Myocyte (in vitro differentiated cells): Measurements from ENCODE around the gene PTPRE. TPM values are rescaled to one million over a fixed set of nuclear protein-coding genes. Genes with fewer than 3 reads are reported as not detected.
"Not testable (repeated sequence)": the region's sequence is repeated elsewhere in the genome, so short reads cannot be mapped to it uniquely, and the experiment has no call there.

Experiments used
- DNase-seq: peaks from one replicate; pipeline ENCODE4 v3.0.0-alpha.2; 2012; ENCODE audit warnings: low read depth
- total RNA-seq: library from RNA; depleted of rRNA; stranded (reverse); fragments of >200 nt; gene quantifications from 2 replicates; pipeline ENCODE4 v1.2.3, GENCODE V29; 2014

The PTPRE gene
- total RNA-seq, 1 donor from 2014 or later: 5.5 TPM

DNA sequence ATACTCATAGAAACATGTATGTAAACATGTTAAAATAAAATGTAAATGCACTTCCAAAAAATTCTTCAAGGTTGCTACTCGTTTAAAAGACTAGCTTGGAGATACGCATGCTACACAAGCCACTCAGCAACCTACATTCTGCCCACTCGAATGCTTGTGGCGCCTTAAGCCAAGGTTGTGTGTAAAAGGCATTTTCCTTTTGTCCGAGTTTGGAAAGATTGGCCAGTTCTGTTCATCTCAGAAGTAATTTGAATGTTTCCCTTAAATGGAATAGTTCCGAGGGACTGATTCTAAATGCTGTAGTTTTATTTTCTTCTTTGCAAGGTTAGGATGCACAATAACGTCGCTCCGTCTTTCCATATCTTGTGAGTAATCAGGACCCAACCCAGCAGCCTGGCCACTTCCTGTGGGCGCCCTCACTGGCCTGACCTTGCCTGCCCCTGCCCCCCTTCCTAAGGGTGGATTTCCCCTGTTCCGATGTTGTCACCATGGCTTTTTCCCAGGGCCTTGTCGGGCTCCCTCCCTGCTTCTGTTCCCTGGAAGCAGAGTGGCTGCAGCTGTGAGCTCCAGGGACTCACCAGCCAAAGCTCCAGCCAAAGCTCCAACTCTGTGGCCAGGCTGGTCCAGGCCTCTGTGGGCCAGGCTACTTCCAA, 70.6 kb downstream of the PTPRE start:
- DNase-seq: peak; percentile 95

DNA sequence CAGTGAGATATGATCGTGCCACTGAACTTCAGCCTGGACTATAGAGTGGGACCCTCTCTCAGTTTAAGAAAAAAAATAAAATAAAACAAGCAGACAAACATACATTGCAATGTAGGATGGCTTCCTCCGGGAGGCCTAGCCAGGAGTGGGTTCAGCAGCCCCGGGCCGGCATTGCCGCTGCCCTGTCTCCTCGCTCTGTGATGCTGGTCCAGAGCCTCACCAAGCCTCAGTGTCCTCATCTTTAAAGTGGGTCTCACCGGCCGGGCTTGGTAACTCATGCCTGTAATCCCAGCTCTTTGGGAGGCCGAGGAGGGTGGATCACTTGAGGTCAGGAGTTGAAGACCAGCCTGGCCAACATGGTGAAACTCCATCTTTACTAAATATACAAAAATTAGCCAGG, 71.6 kb downstream of the PTPRE start:
- DNase-seq: no peak

DNA sequence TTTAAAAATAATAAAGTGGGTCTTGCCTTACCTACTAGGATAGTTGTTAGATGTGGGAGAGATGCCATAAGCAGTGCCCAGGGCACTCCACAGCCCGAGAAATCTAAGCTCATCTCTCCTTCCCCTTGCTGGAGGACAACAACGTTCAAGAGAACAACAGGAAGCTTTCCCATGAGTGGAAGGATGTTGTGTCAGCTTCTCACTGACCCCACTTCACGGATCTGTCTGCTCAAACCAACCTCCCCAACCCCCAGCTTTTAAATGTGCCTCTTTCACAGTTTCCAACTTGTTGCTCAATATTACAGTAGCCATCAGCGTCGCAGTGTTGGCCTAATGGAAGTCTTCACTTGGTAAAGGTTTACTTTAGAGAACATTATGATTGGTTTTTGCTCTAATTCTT, 72.1 kb downstream of the PTPRE start:
- DNase-seq: no peak

DNA sequence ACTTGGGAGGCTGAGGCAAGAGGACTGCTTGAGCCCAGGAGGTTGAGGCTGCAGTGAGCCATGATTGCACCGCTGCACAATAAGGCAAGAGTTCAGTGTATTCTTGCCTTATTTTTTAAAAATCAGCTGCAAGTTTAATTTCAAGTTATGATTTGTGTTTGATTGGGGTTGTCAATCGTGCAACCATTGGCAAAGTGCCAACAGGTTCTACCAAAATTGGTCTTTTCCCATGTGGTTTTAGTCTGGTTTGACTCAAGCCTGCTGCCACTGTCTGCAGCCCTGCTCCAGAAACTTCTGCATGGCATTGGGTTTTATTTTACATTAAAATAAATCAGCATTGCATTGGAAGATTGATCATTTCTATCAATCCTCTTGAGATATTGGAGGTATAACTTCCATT, 72.7 kb downstream of the PTPRE start:
- no peak for DNase-seq

DNA sequence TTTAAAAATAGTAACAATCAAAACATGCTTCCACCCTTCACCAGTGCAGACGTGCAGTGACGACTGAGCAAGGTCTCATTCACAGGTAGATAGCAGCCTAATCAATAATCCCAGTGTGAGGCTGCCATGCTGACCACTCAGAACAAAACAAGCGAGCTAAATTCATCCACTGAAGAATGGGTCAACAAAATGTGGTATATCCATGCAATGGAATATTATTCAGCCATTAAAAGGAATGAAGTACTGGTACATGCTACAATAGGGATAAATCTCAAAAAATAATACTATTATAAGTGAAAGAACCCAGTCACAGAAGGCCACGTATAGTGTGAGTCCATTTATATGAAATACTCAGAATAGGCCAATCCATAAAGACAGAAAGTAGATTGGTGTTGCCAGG, 74.0 kb downstream of the PTPRE start:
- no peak for DNase-seq

DNA sequence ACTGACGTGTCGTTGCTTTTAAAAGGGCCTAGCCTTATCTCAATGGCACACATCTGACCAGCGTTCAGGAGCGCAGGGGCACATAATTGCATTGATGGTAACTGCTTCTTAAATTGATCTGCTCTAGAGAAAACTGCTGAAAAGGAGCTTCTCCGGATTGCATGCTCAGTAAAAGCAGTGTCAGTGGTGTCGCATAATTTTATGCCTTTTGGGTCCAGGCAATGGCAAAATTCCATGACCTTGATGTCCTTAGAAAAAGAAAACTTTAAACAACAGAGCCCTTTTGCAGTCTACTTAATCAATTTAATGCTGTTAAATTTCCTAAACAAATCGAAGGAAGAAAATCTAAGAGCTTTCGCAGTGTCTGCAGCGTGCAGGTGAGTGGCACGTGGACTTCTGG, 75.7 kb downstream of the PTPRE start:
- DNase-seq: no peak

DNA sequence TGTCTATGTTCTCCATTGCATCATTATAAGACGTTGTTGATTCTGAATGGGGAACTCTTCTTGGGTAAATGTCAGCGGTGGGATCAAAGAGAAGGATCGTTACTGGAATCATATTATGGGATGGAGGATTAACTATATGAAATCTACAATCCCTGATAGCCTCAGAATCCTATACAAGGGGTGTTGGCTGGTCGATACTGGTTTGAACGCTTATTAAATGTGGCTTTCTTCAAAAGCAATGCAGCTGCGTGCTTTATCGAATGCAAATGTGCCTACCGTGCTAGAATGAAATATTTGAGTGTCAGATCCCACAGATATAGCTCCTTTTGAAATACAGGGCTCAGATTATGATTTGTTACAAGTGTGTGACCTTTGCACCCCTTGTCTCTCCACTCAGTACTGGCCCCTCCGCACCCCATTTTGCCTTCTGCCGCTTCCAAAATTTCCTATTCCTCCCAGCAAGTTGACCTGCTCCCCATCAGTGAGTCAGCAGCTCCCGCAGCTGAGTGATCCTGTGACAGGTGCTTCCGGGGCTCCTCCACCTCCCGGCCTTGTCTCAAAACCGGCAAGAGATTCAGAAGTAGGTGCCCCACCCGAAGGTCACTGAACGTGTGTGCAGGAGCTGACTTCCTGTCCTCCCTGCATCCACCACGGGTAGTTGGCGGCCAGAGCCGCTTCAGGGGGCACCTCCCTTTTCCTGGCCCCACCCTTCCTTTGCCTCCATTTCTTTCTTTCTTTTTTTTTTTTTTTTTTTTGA, 76.6 kb downstream of the PTPRE start:
- DNase-seq: no peak

DNA sequence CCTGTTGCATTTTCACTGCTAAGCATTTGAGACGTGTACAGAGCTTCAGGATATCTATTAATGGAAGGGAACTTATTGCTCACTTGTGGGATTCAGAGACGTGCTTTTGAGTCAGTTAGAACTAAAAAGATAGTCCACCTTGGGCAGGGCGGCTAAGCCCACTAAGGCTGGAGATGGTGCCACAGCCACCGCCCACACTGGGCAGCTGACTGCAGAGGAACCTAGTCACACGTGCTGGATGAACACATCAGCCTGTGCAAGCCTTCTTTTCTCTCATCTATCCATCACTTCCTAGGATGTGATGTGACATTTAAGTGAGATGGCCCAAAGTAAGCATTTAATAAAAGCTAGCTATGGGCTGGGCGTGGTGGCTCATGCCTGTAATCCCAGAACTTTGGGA, 78.0 kb downstream of the PTPRE start:
- DNase-seq: no peak

DNA sequence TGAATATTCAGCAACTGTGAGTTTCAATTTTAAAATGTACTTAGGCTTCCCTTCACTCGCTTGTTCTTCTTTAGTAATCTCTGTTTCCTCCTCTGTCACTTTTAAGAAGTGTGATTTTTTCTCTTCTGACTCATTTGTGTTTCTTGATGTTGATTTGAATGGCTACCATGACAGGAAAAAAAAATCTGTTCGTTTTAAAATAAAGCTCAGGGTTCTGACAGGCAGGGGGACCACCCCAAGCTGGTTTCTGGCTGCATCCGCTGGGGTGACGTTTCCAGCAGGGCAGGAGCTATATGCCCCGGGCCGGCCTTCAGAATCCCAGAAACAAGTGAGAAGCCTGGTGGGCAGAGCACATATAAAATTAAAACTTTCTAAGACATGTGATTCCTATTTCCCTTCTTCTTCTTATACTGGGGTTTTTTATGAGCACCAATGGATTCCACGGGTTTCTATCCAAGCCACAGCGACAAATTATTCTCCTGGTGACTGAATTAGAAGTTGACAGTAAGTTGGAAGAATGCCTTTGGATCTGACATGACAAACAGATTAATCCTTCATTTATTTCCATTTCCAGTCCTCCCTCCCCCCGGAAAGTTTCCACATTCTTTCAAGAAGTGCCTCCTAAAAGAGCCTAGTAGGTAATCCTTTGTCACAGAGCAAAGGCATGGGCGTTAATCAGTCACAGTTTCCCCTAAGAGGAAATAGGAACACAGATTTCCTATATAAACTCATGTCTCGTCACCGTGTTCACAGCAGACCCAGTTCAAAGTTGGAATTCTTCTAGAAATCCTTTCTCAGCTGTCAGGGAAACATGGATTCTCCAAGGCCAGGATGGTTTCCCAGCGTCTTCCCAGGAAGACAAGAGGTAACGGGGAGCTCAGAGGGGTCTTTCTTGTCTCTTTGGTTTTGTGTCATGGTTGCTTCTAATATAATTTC, 79.9 kb downstream of the PTPRE start:
- no peak for DNase-seq

DNA sequence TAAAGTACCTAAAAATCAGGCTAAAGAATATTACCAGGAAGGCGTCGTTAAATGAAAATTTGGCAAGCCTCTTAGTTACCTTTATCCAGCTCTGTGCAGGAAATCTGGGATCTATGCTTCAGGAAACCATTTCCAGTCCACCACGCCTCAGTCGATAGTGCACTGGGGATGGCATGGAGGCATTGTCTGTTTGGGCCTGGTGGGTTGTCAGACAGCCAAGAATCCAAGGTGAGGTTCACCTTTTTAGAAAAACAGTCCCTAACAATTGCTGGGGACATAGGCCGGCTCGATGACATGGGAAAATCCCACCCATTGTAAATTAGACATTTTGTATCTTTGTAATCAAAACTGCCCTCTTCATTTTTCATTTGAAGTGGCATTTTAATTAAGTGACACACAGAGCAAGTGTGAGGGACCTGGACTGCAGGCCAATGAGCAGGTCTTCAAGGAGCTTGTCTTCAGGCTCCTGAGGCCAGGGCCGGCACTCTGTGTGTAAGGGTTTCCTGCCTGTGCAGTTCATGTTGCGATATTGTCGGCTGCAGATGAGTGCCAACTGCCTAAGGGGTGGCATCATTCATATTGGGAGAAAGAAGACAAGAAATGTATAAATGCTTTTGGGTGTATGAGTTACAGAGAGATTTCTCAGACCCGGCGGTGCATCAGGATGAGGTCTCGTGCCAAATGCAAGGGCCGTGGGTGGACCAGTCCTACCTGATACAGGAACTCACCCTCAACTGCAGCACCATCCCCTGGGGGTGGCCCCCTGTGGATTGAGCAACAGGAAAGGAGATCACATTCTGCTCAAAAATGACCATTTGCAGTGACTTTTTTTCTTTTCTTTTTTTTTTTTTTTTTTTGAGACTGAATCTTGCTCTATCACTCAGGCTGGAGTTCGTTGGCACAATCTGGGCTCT, 80.8 kb downstream of the PTPRE start:
- DNase-seq: no peak

DNA sequence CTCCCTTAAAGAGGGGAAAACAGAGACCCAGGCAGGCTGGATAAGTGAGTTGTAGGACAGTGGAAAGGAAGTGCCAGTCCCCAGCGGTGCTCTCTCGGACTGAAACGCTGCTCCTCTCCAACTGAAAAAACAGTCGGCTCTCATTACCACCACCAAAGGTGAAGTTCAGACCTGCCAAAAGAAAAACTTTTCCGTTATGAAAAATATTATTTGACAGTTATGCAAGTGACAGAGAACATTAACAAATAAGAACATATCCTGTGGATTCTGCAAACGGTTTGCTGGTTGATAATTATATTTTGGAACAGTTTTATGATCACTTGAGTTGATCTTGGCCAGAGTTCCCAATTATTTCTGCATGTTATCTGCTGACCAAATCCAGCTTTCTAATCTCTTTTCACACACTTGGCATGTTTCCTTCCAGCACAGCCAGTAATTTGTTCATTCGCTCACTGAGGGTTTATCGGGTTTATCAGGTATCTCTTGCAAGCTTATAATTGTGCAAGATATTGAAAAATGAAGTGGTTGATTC, 82.6 kb downstream of the PTPRE start:
- no peak for DNase-seq

DNA sequence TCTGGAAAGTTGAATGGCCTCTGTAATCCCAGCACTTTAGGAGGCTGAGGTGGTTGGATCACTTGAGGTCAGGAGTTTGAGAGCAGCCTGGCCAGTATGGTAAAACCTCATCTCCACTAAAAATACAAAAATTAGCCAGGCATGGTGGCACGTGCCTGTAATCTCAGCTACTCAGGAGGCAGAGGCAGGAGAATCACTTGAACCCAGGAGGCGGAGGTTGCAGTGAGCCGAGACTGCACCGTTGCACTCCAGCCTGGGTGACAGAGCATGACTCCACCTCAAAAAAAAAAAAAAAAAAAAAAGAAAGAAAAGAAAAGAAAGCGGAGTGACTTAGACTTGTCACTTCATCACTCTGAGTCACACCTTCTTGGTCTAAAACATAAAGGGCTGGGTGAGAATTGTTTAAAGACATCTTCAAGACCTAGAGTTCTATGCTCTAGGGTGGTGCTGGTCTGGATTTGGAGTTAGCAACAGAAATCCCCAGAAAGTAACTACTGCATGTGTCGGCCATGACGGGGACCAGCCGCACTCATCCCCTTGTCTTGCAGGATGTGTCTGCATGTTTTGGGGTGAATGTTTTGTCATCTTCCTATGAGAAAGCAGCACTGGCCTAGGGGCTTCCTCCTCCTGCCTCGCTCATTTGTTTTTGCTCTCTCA, 83.4 kb downstream of the PTPRE start:
- not testable (repeated sequence) for DNase-seq

DNA sequence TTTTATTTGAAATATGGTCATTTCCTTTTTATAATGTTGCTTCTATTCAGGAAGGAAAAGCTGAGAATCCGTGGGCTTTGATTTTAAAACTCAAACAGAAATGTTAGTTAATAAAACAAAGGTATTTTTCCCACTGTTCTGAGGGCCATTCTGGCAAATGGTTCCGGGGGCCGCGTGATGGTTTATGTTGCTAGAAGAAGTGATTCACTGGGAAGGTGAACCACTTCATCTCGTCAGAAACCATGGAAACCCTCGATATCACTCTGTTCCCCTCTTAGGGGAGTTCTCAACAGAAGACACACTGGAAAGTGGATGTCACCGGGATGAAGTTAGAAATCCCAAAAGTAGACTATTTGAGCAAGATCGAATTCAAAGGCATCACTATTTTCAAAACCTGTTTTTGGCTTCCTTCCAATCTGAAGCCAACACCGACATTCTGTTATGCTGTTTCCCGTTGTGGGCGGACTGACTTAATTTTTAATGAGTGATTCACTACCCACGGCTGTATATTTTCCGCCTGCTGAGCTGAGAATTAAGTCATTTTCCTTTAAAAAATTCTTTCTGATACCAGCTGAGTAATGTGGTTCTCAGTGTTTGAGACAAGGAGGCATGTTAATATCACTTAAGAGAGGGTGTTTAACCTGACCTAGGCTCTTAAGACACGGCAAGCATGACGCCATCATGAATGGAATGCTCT, 84.1 kb downstream of the PTPRE start:
- DNase-seq: peak; percentile 70

DNA sequence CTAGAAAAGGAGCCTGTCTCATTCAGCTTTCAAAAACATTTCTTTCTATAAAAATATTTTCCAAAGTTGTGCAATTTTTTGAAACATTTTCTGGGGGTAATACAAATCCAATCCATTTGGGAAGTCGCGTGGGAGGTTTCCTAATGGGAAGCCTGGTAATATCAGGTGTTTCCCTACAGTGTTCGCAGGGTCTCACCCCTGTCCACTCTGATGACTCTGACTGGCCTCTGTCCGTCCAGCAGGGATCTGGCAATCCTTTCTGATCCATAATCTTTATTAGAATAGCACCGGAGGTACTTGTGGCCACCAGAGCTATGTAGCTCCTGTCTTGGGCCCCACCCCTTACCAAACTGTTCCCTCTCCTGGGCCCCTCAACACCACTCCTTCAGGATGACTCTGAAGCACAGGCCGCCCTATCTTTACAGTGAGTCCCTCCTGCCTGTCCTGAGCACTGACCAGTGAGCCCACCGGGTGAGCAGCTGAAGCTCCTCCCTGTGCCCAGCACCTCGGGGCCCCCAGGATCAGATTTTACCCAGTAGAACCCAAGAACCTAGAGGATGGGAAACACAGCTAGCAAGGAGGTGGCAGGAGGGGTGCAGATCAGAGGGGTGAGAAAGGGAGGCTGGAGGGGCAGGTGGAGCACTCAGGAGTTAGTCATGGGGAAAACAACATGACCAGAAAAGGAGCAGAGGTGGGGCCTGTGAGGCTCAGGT, 84.8 kb downstream of the PTPRE start:
- no peak for DNase-seq

DNA sequence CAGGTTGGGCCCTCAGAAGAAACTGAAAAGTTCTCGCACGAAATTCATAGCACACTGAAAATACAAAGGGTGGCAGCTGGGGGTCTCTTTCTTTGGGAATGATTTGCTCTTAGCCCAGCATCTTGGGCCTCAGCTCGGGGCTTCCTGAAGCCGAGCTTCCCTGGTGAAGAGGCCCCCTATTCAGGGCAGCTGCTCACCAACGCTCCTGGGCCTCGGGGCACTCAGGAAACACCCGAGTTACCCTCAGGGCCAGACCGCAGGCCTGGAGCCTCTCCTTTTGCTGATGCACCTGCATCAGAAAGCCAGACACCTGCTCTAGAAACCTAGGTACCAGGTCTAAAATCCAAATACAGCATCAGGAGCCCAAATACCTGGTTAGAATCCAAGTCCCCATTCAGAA, 85.5 kb downstream of the PTPRE start:
- DNase-seq: no peak

DNA sequence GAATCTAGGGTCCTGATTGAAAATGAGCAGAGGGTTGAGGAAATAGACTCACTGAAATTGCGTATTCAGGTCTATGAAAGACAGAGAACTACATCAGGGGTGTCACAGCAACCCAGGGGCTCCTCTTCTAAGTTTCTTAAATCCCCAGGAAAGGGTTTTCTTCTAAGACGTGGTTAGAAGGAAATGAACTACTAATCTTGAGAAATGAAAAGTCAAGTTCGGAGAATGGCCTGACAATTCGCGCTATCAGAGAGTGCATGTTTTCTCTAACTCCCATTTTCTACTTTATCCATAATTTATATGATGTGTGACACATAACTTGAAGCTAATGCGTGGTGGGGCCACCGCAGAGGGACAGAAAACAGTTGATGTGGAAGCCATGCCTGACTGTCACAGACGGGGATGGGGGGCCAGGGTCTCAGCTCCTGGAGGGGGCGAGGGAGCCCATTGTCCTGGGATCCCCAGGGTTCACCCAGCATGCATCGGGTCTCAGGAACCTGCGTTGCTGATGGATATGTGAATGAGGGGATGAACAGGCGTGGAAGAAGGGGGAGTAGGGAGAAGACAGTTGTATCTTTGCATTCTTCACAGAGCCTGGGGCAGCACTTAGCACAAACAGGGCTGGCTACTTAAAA, 86.3 kb downstream of the PTPRE start:
- no peak for DNase-seq

DNA sequence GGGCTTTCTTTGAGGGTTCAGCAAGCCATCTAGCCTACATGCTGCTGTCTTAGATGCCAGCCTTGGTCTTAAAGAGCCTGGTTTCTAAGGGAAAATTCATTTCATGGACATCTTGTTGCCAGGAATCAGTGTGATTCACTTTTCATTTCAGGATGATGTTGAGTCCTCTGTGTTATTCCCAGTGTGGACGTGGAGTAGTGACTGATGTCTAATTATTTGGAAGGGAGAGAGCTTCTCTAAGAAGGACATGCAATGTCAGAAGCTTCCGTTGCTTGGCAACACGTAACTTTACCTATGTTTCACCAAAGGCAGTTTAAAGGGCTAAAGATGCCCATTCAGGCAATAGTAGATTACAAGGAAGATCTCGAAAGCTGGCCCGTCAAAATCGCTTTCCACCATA, 89.0 kb downstream of the PTPRE start:
- DNase-seq: no peak

DNA sequence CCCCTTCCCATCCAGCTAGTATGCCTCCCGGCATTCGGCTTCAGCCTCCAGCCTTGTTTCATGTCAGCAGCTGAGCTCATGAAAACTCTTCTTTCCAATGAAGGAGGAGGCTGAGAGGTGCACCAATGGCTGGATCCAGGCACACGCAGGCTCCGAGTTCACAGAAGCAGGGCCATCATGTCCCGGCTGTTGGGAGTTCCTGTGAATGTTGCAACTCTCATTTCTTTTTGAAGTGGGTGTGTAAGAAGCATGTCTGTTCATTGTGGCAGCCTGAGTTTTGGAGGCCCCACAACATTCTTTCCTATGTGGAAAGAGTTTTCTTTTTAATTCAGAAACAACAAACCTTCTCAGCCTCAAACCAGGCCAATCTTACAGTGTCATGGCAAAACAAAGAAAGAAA, 89.7 kb downstream of the PTPRE start:
- no peak for DNase-seq
